Measurements from ENCODE around the gene ATL3. TPM values are rescaled to one million over a fixed set of nuclear protein-coding genes. Genes with fewer than 3 reads are reported as not detected.
"Not testable (repeated sequence)": the region's sequence is repeated elsewhere in the genome, so short reads cannot be mapped to it uniquely, and the experiment has no call there.

The ATL3 gene
- total RNA-seq, 1 experiment from 2014 or later, result 79.0 TPM

GRCh38 chr11:63686926-63687325, 15.8 kb upstream of the ATL3 start:
- POLR2A ChIA-PET, result no interaction called here
- Histone ChIP-seq H3K9me3 (ENCODE audit: control insufficient read depth, insufficient read depth, low read depth, low read length) (no peaks in the 10 kb centered on the region), H3K4me1 (ENCODE audit: control insufficient read depth, insufficient read depth, low read length) (peaks cover 14% of the 10 kb centered on the region; the same call in 1 of the 2 replicates), H3K36me3 (ENCODE audit: control insufficient read depth, insufficient read depth, low read length) (no peaks in the 10 kb centered on the region), H3K27me3 (ENCODE audit: control insufficient read depth, insufficient read depth, low read length) (no peaks in the 10 kb centered on the region), H3K4me3 (ENCODE audit: low read depth in 2 of 2, low read length in 2 of 2) (no peak overlapping the region), H3K27ac (ENCODE audit: low read length) (no peak overlapping the region)
- in situ Hi-C loops (cut with HindIII; ENCODE audit: low pct_unique_long_range_greater_than_20kb, low sequenced_read_pairs), result no loop called here
- no peak for DNase-seq (ENCODE audit: low read depth, low spot score)
- ATAC-seq, result no peak
- intact Hi-C loops (cut with micrococcal nuclease; ENCODE audit: unreplicated experiment), result no loop called here
- no peak for TF ChIP-seq POLR2AphosphoS5 (IDR thresholded peaks at IDR 0.05; ENCODE audit: low read depth, low read length)
- TF ChIP-seq CTCF (IDR thresholded peaks at IDR 0.05), result no peak
- TF ChIP-seq TCF7L2 (IDR thresholded peaks at IDR 0.05; ENCODE audit: low read depth, low read length), result no peak
- TF ChIP-seq SIN3A (IDR thresholded peaks at IDR 0.05; ENCODE audit: borderline replicate concordance, insufficient read depth, low read depth, low read length), result no peak
- TF ChIP-seq REST (IDR thresholded peaks at IDR 0.05; ENCODE audit: insufficient read depth in 1 of 2, low read depth in 2 of 2, low read length in 1 of 2), result no peak
- CTCF ChIA-PET, result interaction anchor here (0.6 kb wide), 1 partner anchor 792 kb away, joined by 12 read pairs; no protein-coding TSS in a partner anchor
- BruUV-seq (replicated peaks), result no TSS peak

- CTCF ChIA-PET; H3K9me3 ChIP-seq (ENCODE audit: control insufficient read depth, insufficient read depth, low read depth, low read length); H3K27ac ChIP-seq (ENCODE audit: low read length); H3K36me3 ChIP-seq (ENCODE audit: control insufficient read depth, insufficient read depth, low read length); in situ Hi-C loops (cut with HindIII; ENCODE audit: low pct_unique_long_range_greater_than_20kb, low sequenced_read_pairs); DNase-seq (ENCODE audit: low read depth, low spot score); H3K27me3 ChIP-seq (ENCODE audit: control insufficient read depth, insufficient read depth, low read length); ATAC-seq; intact Hi-C loops (cut with micrococcal nuclease; ENCODE audit: unreplicated experiment); BruUV-seq (replicated peaks); H3K4me3 ChIP-seq (ENCODE audit: low read depth in 2 of 2, low read length in 2 of 2): not testable (repeated sequence)
- POLR2A ChIA-PET, result interaction anchor here (0.6 kb wide), 1 partner anchor 40 kb away, joined by 3 read pairs; no protein-coding TSS in a partner anchor
- peaks cover 19% of the 10 kb centered on the region; the same call in 1 of the 2 replicates for H3K4me1 ChIP-seq (ENCODE audit: control insufficient read depth, insufficient read depth, low read length)
Measured at GRCh38 chr11:63685158-63685721, 14.1 kb upstream of the ATL3 start.
